Esophagus muscularis mucosa (tissue), 4 donors: ENCODE results near the gene SNX19. TPM values are rescaled to one million over a fixed set of nuclear protein-coding genes. Genes with fewer than 3 reads are reported as not detected.
A peak's percentile ranks its signal among the peaks of the same experiment; 100 is the strongest.

Experiments
- DNase-seq: peaks from one replicate; pipeline ENCODE4 v3.0.0-alpha.2; 2017; ENCODE audit errors: extremely low spot score
- H3K27ac ChIP-seq, 4 donors: fragments of 200-600 bp; sonication (generic); replicated peaks in 1 of 4; 1 replicate in 3 of 4; 2 replicates in 1 of 4; pipeline ENCODE4 v1.5.1; 2016 to 2019; ENCODE audit warnings: mild to moderate bottlenecking in 1 of 4
- H3K27me3 ChIP-seq, 4 donors: fragments of 200-600 bp; sonication (generic); one replicate each; pipeline versions ENCODE4 v1.5.1 to v1.6.0; 2016 to 2019
- H3K36me3 ChIP-seq, 4 donors: fragments of 200-600 bp; sonication (generic); one replicate each; pipeline ENCODE4 v1.5.1; 2016 to 2019
- H3K4me1 ChIP-seq, 4 donors: fragments of 200-600 bp; sonication (generic); one replicate each; pipeline ENCODE4 v1.5.1; 2016 to 2019
- H3K4me3 ChIP-seq, 4 donors: fragments of 200-600 bp; sonication (generic); 1 replicate in 2 of 4; 2 replicates in 2 of 4; pipeline ENCODE4 v1.5.1; 2016 to 2019; ENCODE audit warnings: mild to moderate bottlenecking in 4 of 4, moderate library complexity in 1 of 4
- H3K9me3 ChIP-seq, 4 donors: fragments of 200-600 bp; sonication (generic); 1 replicate in 3 of 4; 2 replicates in 1 of 4; pipeline ENCODE4 v1.5.1; 2016 to 2019
- EP300 ChIP-seq: sonication (generic); formaldehyde crosslinking; IDR thresholded peaks from one replicate; pipeline ENCODE4 v1.6.1; 2017; ENCODE audit warnings: antibody characterized with exemption
- POLR2A ChIP-seq: fragments of 450-650 bp; IDR thresholded peaks from one replicate; pipeline ENCODE4 v1.6.1; 2017; ENCODE audit warnings: antibody characterized with exemption, moderate library complexity, mild to moderate bottlenecking, low read depth
- POLR2AphosphoS5 ChIP-seq, 2 donors: sonication (generic); formaldehyde crosslinking; IDR thresholded peaks; one replicate each; pipeline ENCODE4 v1.6.1; 2017; ENCODE audit warnings: antibody characterized with exemption in 2 of 2
- WGBS: methylation state at CpG from one replicate; pipeline ENCODE4 v1.1.5; 2018; 5-methylcytosine and 5-hydroxymethylcytosine counted together
- intact Hi-C: fragments of 100-400 bp; cut with DNase I; formaldehyde crosslinking; loops from one replicate; pipeline ENCODE4 v1.15.1; 2023
- total RNA-seq, 4 donors: library from RNA; depleted of rRNA; stranded (reverse); fragments of >200 nt; gene quantifications; one replicate each; pipeline versions ENCODE4 v1.1.0 to v1.2.1, GENCODE V29; 2016
- TF ChIP-seq, protein P1 (sequence below), 3 experiments: fragments of 200-600 bp in 2 of 3; fragments of 450-650 bp in 1 of 3; sonication (generic) in 2 of 3; IDR thresholded peaks; one replicate each; pipeline ENCODE4 v1.5.1; 2017 to 2019; ENCODE audit warnings: antibody characterized with exemption in 3 of 3, mild to moderate bottlenecking in 2 of 3, moderate library complexity in 1 of 3

Gene SNX19
- total RNA-seq, 4 donors from 2014 or later, result 87.6 to 118 (median 95.8) TPM

DNA sequence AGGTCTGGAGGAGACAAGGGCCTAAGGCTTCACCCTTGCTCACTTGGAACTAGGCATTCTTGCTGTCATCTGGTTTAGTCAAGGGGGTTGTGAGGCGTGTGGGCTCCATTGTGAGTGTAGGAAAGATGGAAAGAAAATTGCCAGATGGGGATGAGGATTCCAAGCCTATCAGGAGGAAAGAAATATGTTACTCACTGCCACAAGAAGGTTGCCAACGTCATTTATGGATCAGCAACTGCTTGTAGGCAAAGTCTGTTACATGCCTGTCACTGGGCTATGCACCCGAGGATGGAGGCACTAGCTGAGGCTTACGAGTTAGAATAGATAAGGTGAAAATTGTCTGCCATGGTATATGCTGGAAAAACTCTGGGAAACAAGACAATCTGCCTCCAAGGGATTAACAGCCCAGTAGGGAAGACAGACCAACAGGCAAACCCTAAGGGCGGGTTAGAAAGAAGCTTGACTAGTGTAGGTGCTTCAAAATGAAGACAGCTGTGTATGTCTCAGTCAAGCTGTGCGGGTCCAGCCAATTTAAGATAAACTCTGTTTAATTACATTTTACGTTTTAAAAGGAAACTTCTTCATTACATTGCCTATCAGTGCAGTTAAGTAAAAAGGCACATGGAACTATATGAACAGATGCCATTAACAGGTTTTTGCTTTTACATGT lies 47.4 kb downstream of the SNX19 start:
- WGBS, result 88% methylated on average over 7 of the region's 7 CpGs
- Histone ChIP-seq H3K27ac (no peak overlapping the region), H3K4me1 (peaks cover 25 to 51% (median 40%) of the 10 kb centered on the region in 4 donors), H3K36me3 (peaks cover 4 to 37% (median 15%) of the 10 kb centered on the region in 4 donors), H3K4me3 (no peak overlapping the region), H3K27me3 (no peaks in the 10 kb centered on the region), H3K9me3 (no peaks in the 10 kb centered on the region)
- DNase-seq, result peak; percentile 64
- no peak for TF ChIP-seq EP300
- TF ChIP-seq POLR2AphosphoS5 (IDR thresholded peaks at IDR 0.05), result no peak
- TF ChIP-seq, protein P1, sequence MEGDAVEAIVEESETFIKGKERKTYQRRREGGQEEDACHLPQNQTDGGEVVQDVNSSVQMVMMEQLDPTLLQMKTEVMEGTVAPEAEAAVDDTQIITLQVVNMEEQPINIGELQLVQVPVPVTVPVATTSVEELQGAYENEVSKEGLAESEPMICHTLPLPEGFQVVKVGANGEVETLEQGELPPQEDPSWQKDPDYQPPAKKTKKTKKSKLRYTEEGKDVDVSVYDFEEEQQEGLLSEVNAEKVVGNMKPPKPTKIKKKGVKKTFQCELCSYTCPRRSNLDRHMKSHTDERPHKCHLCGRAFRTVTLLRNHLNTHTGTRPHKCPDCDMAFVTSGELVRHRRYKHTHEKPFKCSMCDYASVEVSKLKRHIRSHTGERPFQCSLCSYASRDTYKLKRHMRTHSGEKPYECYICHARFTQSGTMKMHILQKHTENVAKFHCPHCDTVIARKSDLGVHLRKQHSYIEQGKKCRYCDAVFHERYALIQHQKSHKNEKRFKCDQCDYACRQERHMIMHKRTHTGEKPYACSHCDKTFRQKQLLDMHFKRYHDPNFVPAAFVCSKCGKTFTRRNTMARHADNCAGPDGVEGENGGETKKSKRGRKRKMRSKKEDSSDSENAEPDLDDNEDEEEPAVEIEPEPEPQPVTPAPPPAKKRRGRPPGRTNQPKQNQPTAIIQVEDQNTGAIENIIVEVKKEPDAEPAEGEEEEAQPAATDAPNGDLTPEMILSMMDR (IDR thresholded peaks at IDR 0.05), result no peak
- TF ChIP-seq POLR2A, result no peak
- intact Hi-C loops, result no loop called here

- no peak overlapping the region for H3K4me3 ChIP-seq
- intact Hi-C loops, result no loop called here
- H3K27ac ChIP-seq, result no peak overlapping the region
- WGBS, result 88% methylated on average over 8 of the region's 8 CpGs
- no peaks in the 10 kb centered on the region for H3K27me3 ChIP-seq
- H3K4me1 ChIP-seq, result peaks cover 25 to 47% (median 40%) of the 10 kb centered on the region in 4 donors
- TF ChIP-seq, protein P1 (IDR thresholded peaks at IDR 0.05), result no peak
- TF ChIP-seq POLR2AphosphoS5 (IDR thresholded peaks at IDR 0.05) (no peak), POLR2A (no peak), EP300 (no peak)
- H3K36me3 ChIP-seq, result peaks cover 4 to 36% (median 14%) of the 10 kb centered on the region in 4 donors
- DNase-seq, result peak; percentile 80
- H3K9me3 ChIP-seq, result no peaks in the 10 kb centered on the region
Observed at GRCh38 chr11:130868086-130868710, 48.1 kb downstream of the SNX19 start.

DNA sequence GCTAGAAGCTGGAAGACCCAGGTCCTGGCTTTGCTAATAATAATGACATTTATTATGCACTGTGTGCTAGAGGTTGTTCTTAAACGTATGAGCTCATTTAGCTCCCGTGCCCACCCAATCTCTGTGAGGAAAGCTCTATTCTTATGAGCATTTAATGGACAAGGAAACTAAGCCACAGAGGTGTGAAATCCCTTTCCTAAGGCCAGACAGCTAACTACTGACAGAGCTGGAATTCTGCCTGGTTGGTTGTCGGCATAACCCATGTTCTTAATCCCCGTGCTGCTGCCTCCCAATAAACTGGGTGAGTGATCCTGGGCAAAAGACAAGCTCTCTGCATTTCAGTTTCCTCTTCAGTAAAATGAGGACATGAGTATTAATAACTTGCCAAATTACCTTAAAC lies 49.4 kb downstream of the SNX19 start:
- Histone ChIP-seq H3K9me3 (no peaks in the 10 kb centered on the region), H3K27ac (peak overlapping the region; percentile 22 to 50 (median 42)), H3K4me3 (no peak overlapping the region), H3K4me1 (peaks cover 23 to 46% (median 40%) of the 10 kb centered on the region in 4 donors), H3K27me3 (no peaks in the 10 kb centered on the region), H3K36me3 (peaks cover 0 to 25% (median 11%) of the 10 kb centered on the region in 4 donors)
- TF ChIP-seq POLR2AphosphoS5 (IDR thresholded peaks at IDR 0.05) (no peak), POLR2A (no peak), EP300 (no peak)
- TF ChIP-seq, protein P1 (IDR thresholded peaks at IDR 0.05), result no peak
- intact Hi-C loops, result no loop called here
- peak; percentile 90 for DNase-seq
- 47% methylated on average over 4 of the region's 4 CpGs for WGBS

DNA sequence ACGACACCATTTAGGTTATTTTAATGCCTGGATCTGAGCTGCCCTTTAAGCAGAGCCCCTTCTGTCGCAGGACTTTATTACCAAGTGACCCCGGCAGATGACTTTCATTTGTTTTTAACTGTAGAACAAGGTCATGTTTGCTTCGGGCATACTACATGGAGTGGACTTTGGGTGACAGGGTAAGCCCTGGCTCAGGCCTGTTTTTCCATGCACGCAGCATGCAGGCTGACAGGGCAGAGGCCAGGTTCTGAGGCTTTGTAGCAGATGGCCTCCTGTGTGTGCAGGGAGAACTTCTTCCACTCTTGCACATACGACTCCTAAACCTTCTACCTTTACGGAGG lies 50.5 kb downstream of the SNX19 start:
- H3K36me3 ChIP-seq, result peaks cover 0 to 15% (median 5%) of the 10 kb centered on the region in 4 donors
- 91% methylated on average over 7 of the region's 7 CpGs for WGBS
- H3K9me3 ChIP-seq, result no peaks in the 10 kb centered on the region
- peak overlapping the region in 1 of 4 donors; percentile 48 for H3K27ac ChIP-seq
- peaks cover 19 to 43% (median 38%) of the 10 kb centered on the region in 4 donors for H3K4me1 ChIP-seq
- H3K27me3 ChIP-seq, result no peaks in the 10 kb centered on the region
- peak; percentile 79 for DNase-seq
- intact Hi-C loops, result no loop called here
- no peak overlapping the region for H3K4me3 ChIP-seq
- TF ChIP-seq POLR2AphosphoS5 (IDR thresholded peaks at IDR 0.05) (no peak), EP300 (no peak), POLR2A (no peak)
- TF ChIP-seq, protein P1 (IDR thresholded peaks at IDR 0.05), result no peak
